ENCODE measurements around the gene DPF3. TPM values are rescaled to one million over a fixed set of nuclear protein-coding genes. Genes with fewer than 3 reads are reported as not detected.

Gene DPF3
- total RNA-seq, 6 experiments from 2014 or later, result 1.2 to 5.7 (median 2.9) TPM

GRCh38 chr14:72699443-72699842 lies 194.5 kb downstream of the DPF3 start:
- TF ChIP-seq, protein P1, sequence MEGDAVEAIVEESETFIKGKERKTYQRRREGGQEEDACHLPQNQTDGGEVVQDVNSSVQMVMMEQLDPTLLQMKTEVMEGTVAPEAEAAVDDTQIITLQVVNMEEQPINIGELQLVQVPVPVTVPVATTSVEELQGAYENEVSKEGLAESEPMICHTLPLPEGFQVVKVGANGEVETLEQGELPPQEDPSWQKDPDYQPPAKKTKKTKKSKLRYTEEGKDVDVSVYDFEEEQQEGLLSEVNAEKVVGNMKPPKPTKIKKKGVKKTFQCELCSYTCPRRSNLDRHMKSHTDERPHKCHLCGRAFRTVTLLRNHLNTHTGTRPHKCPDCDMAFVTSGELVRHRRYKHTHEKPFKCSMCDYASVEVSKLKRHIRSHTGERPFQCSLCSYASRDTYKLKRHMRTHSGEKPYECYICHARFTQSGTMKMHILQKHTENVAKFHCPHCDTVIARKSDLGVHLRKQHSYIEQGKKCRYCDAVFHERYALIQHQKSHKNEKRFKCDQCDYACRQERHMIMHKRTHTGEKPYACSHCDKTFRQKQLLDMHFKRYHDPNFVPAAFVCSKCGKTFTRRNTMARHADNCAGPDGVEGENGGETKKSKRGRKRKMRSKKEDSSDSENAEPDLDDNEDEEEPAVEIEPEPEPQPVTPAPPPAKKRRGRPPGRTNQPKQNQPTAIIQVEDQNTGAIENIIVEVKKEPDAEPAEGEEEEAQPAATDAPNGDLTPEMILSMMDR (IDR thresholded peaks at IDR 0.05), result no peak
- no peak for TF ChIP-seq POLR2A (IDR thresholded peaks at IDR 0.05)
- Histone ChIP-seq H3K27me3 (no peaks in the 10 kb centered on the region), H3K9me3 (no peaks in the 10 kb centered on the region), H3K36me3 (no peaks in the 10 kb centered on the region), H3K27ac (no peak overlapping the region), H3K4me3 (no peak overlapping the region), H3K4me1 (no peaks in the 10 kb centered on the region)
- intact Hi-C loops (cut with DNase I), result no loop called here
- 84% methylated on average over 4 of the region's 4 CpGs for WGBS (ENCODE audit: insufficient coverage, low coverage, low lambda C conversion rate, missing lambda C conversion rate)
- no peak for DNase-seq
- ATAC-seq, result no peak

DNA sequence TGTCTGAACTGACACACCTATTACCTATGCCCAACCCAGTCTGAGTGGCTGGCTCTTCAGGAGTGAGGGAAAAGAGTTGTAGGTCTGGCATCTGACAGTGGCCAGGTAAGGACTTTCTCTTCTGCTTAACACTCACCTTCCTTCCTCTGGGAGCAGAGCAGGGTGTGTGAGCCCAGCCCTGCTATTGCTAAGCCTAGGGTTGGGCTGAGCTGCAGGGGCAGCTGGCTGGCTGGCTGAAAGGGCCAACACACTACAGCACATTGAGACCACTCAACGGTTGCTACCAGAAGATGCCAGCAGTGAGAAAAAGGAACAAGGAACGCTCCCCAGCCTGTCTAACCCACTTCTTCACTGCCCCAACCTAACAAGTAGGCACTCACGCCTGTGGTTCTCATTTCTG lies 201.2 kb downstream of the DPF3 start:
- H3K4me1 ChIP-seq, result no peaks in the 10 kb centered on the region
- TF ChIP-seq POLR2A (IDR thresholded peaks at IDR 0.05), result no peak
- TF ChIP-seq, protein P1 (IDR thresholded peaks at IDR 0.05), result no peak
- ATAC-seq (no peak), DNase-seq (no peak)
- WGBS (ENCODE audit: insufficient coverage, low coverage, low lambda C conversion rate, missing lambda C conversion rate), result no CpG with 5 or more reads among the region's 3 CpGs
- intact Hi-C loops (cut with DNase I), result no loop called here
- H3K27me3 ChIP-seq, result no peaks in the 10 kb centered on the region
- H3K36me3 ChIP-seq, result peaks cover 0 to 4% (median 0%) of the 10 kb centered on the region in 4 donors
- no peaks in the 10 kb centered on the region for H3K9me3 ChIP-seq
- H3K27ac ChIP-seq, result no peak overlapping the region
- H3K4me3 ChIP-seq, result no peak overlapping the region

GRCh38 chr14:72690324-72690723 lies 203.6 kb downstream of the DPF3 start:
- intact Hi-C loops (cut with DNase I), result no loop called here
- 91% methylated on average over 11 of the region's 14 CpGs for WGBS (ENCODE audit: insufficient coverage, low coverage, low lambda C conversion rate, missing lambda C conversion rate)

GRCh38 chr14:72688990-72689671 lies 204.8 kb downstream of the DPF3 start:
- ATAC-seq (no peak), DNase-seq (no peak)
- intact Hi-C loops (cut with DNase I), result no loop called here
- Histone ChIP-seq H3K27me3 (no peaks in the 10 kb centered on the region), H3K36me3 (peaks cover 0 to 4% (median 0%) of the 10 kb centered on the region in 4 donors), H3K27ac (no peak overlapping the region), H3K4me3 (no peak overlapping the region), H3K9me3 (no peaks in the 10 kb centered on the region), H3K4me1 (no peaks in the 10 kb centered on the region)
- 90% methylated on average over 7 of the region's 15 CpGs for WGBS (ENCODE audit: insufficient coverage, low coverage, low lambda C conversion rate, missing lambda C conversion rate)
- TF ChIP-seq, protein P1 (IDR thresholded peaks at IDR 0.05), result no peak
- no peak for TF ChIP-seq POLR2A (IDR thresholded peaks at IDR 0.05)

More at GRCh38 chr14:72690324-72690723, 203.6 kb downstream of the DPF3 start:
- no peaks in the 10 kb centered on the region for H3K9me3 ChIP-seq
- H3K36me3 ChIP-seq, result peaks cover 0 to 4% (median 0%) of the 10 kb centered on the region in 4 donors
- no peak for ATAC-seq
- no peaks in the 10 kb centered on the region for H3K27me3 ChIP-seq
- TF ChIP-seq POLR2A (IDR thresholded peaks at IDR 0.05), result no peak
- TF ChIP-seq, protein P1 (IDR thresholded peaks at IDR 0.05), result no peak
- no peaks in the 10 kb centered on the region for H3K4me1 ChIP-seq
- H3K27ac ChIP-seq, result no peak overlapping the region
- H3K4me3 ChIP-seq, result no peak overlapping the region
- no peak for DNase-seq

Data from right lobe of liver (tissue), 6 donors.